SK-N-SH (cell line): Measurements from ENCODE around the gene SPTLC2. TPM values are rescaled to one million over a fixed set of nuclear protein-coding genes. Genes with fewer than 3 reads are reported as not detected.

Source experiments
- CTCF ChIA-PET: fragments of 300-600, 350-600 bp; formaldehyde crosslinking; extraction: SDS; loops from one replicate; lab custom pipeline; 2021; lab: Yijun Ruan, JAX
- POLR2A ChIA-PET: fragments of 350-600 bp; sonication (Branson Sonifier 250); formaldehyde crosslinking; extraction: SDS; loops from one replicate; lab custom pipeline; 2020; ENCODE audit warnings: antibody characterized with exemption, inconsistent platforms; lab: Yijun Ruan, JAX
- DNase-seq: peaks from one replicate; pipeline ENCODE4 v3.0.0; 2012
- H2AFZ ChIP-seq: fragments of 200-600 bp; sonication (generic); 2 replicates; pipeline ENCODE4 v1.8.1; 2016; ENCODE audit warnings: antibody characterized with exemption, mild to moderate bottlenecking, low read depth
- H3F3A ChIP-seq: fragments of 200-600 bp; sonication (generic); replicated peaks from 2 replicates; pipeline ENCODE3; 2016; ENCODE audit warnings: antibody characterized with exemption, mild to moderate bottlenecking; ENCODE audit not compliant: insufficient read depth
- H3K27ac ChIP-seq, 2 experiments: fragments of 200-500 bp in 1 of 2; fragments of 200-600 bp in 1 of 2; sonication (Bioruptor generic) in 1 of 2; sonication (generic), shearing (Covaris generic) in 1 of 2; 2 replicates each; pipeline versions ENCODE4 v1.5.1 to v1.6.1; 2014 to 2016; ENCODE audit warnings: low read depth in 2 of 2, inconsistent platforms in 1 of 2, low read length in 1 of 2, mild to moderate bottlenecking in 1 of 2, mixed read lengths in 1 of 2
- H3K27me3 ChIP-seq: fragments of 200-600 bp; sonication (generic), shearing (Covaris generic); 2 replicates; pipeline ENCODE4 v1.6.1; 2016; ENCODE audit warnings: mixed run types; ENCODE audit not compliant: insufficient read depth
- H3K36me3 ChIP-seq, 2 experiments: fragments of 200-500 bp in 1 of 2; fragments of 200-600 bp in 1 of 2; sonication (Bioruptor generic) in 1 of 2; sonication (generic) in 1 of 2; replicated peaks in 1 of 2; 2 replicates each; pipeline versions ENCODE3 to v1.5.1; 2014 to 2016; ENCODE audit warnings: low read length in 1 of 2, mild to moderate bottlenecking in 1 of 2; ENCODE audit not compliant: insufficient read depth in 2 of 2, control insufficient read depth in 1 of 2
- H3K4me1 ChIP-seq, 2 experiments: fragments of 200-500 bp in 1 of 2; fragments of 200-600 bp in 1 of 2; sonication (Bioruptor generic) in 1 of 2; sonication (generic), shearing (Covaris generic) in 1 of 2; 2 replicates each; pipeline versions ENCODE4 v1.5.1 to v1.6.1; 2014 to 2016; ENCODE audit warnings: low read depth in 1 of 2, low read length in 1 of 2, mixed run types in 1 of 2; ENCODE audit not compliant: insufficient read depth in 2 of 2, control insufficient read depth in 1 of 2
- H3K4me2 ChIP-seq: fragments of 200-600 bp; sonication (generic), shearing (Covaris generic); 2 replicates; pipeline ENCODE4 v1.6.1; 2017; ENCODE audit warnings: mixed run types
- H3K4me3 ChIP-seq, 2 experiments: fragments of 200-500 bp in 1 of 2; fragments of 200-600 bp in 1 of 2; sonication (Bioruptor generic) in 1 of 2; sonication (generic), shearing (Covaris generic) in 1 of 2; 2 replicates each; pipeline versions ENCODE4 v1.5.1 to v1.8.1; 2014 to 2016; ENCODE audit warnings: low read depth in 2 of 2, inconsistent platforms in 1 of 2, low read length in 1 of 2, mild to moderate bottlenecking in 1 of 2, mixed read lengths in 1 of 2, moderate library complexity in 1 of 2
- H3K79me2 ChIP-seq: fragments of 200-600 bp; sonication (generic); 2 replicates; pipeline ENCODE4 v1.8.1; 2017; ENCODE audit warnings: mild to moderate bottlenecking; ENCODE audit not compliant: insufficient read depth
- H3K9ac ChIP-seq: fragments of 200-600 bp; sonication (generic); 2 replicates; pipeline ENCODE4 v1.6.1; 2017; ENCODE audit warnings: mixed run types
- H3K9me2 ChIP-seq: fragments of 200-600 bp; sonication (generic); 2 replicates; pipeline ENCODE4 v1.6.1; 2017; ENCODE audit warnings: mixed run types
- H3K9me3 ChIP-seq: fragments of 200-600 bp; sonication (generic); 2 replicates; pipeline ENCODE4 v1.6.1; 2017; ENCODE audit warnings: mixed run types, mild to moderate bottlenecking, moderate library complexity
- H4K20me1 ChIP-seq: fragments of 200-600 bp; sonication (generic); 2 replicates; pipeline ENCODE4 v1.6.1; 2017; ENCODE audit warnings: mild to moderate bottlenecking, mixed run types; ENCODE audit not compliant: insufficient read depth
- CHD2 ChIP-seq: fragments of 150-350 bp; IDR thresholded peaks from 2 replicates; pipeline ENCODE4 v1.6.1; 2018; ENCODE audit warnings: low read length; ENCODE audit not compliant: partially characterized antibody
- CTCF ChIP-seq: fragments of 200-600 bp; sonication (generic); IDR thresholded peaks from 2 replicates; pipeline ENCODE4 v1.6.1; 2017; ENCODE audit warnings: antibody characterized with exemption, mild to moderate bottlenecking, moderate library complexity
- ELF1 ChIP-seq: IDR thresholded peaks from 2 replicates; pipeline ENCODE4 v1.4.0; 2012
- EP300 ChIP-seq, 2 experiments: IDR thresholded peaks; 2 replicates each; pipeline versions ENCODE4 v1.4.0 to v1.6.1; 2012; ENCODE audit warnings: borderline replicate concordance in 1 of 2, low read depth in 1 of 2, low read length in 1 of 2
- FOSL2 ChIP-seq: IDR thresholded peaks from 2 replicates; pipeline ENCODE4 v1.4.0; 2012; ENCODE audit warnings: low read depth, mild to moderate bottlenecking, moderate library complexity, borderline replicate concordance
- GATA2 ChIP-seq: sonication (generic); formaldehyde crosslinking; IDR thresholded peaks from 2 replicates; pipeline ENCODE4 v1.5.0; 2020; ENCODE audit warnings: mild to moderate bottlenecking, missing genetic modification reagents
- NFIC ChIP-seq: IDR thresholded peaks from 2 replicates; pipeline ENCODE4 v1.4.0; 2012; ENCODE audit warnings: borderline replicate concordance
- NRF1 ChIP-seq: IDR thresholded peaks from 2 replicates; pipeline ENCODE4 v1.6.1; 2012; ENCODE audit warnings: low read depth, mild to moderate bottlenecking, low read length
- POLR2AphosphoS5 ChIP-seq: IDR thresholded peaks from 2 replicates; pipeline ENCODE4 v1.6.1; 2012; ENCODE audit warnings: low read depth, low read length
- RCOR1 ChIP-seq: fragments of 150-350 bp; IDR thresholded peaks from 2 replicates; pipeline ENCODE4 v1.6.1; 2017; ENCODE audit warnings: antibody characterized with exemption, low read length
- RFX5 ChIP-seq: IDR thresholded peaks from 2 replicates; pipeline ENCODE4 v1.6.1; 2012; ENCODE audit warnings: mild to moderate bottlenecking, improper control_type of control experiment, low read length
- RXRA ChIP-seq: IDR thresholded peaks from 2 replicates; pipeline ENCODE4 v1.4.0; 2012; ENCODE audit warnings: low read depth, mild to moderate bottlenecking, borderline replicate concordance
- SIN3A ChIP-seq: IDR thresholded peaks from 2 replicates; pipeline ENCODE4 v1.6.1; 2012; ENCODE audit warnings: low read depth, mild to moderate bottlenecking, low read length, moderate library complexity, borderline replicate concordance
- TEAD4 ChIP-seq: IDR thresholded peaks from 2 replicates; pipeline ENCODE4 v1.4.0; 2012; ENCODE audit warnings: mild to moderate bottlenecking, borderline replicate concordance; ENCODE audit not compliant: insufficient read depth
- YY1 ChIP-seq: IDR thresholded peaks from 2 replicates; pipeline ENCODE4 v1.4.0; 2012; ENCODE audit warnings: low read depth, mild to moderate bottlenecking
- whole genome bisulfite sequencing: methylation state at CpG from one replicate; pipeline ENCODE4 v1.1.6; 2017; ENCODE audit warnings: low lambda C conversion rate; 5-methylcytosine and 5-hydroxymethylcytosine counted together
- polyA plus RNA-seq, 3 experiments: library from polyadenylated mRNA; depleted of rRNA; stranded (reverse); fragments of >200 nt; gene quantifications; 2 replicates each; pipeline ENCODE4 v1.2.3, GENCODE V29; 2012
- TF ChIP-seq, protein P1 (sequence below): IDR thresholded peaks from 2 replicates; pipeline ENCODE4; 2012
- TF ChIP-seq, protein P2 (sequence below): IDR thresholded peaks from 2 replicates; pipeline ENCODE4 v1.6.1; 2012; ENCODE audit warnings: mild to moderate bottlenecking, low read depth, low read length, moderate library complexity
- TF ChIP-seq, protein P3 (sequence below): IDR thresholded peaks from 2 replicates; pipeline ENCODE4 v1.4.0; 2012; ENCODE audit warnings: low read depth, borderline replicate concordance

The SPTLC2 gene
- polyA plus RNA-seq, 1 of the 3 experiments (the other 2 are of a cell fraction): 10.2 TPM

DNA sequence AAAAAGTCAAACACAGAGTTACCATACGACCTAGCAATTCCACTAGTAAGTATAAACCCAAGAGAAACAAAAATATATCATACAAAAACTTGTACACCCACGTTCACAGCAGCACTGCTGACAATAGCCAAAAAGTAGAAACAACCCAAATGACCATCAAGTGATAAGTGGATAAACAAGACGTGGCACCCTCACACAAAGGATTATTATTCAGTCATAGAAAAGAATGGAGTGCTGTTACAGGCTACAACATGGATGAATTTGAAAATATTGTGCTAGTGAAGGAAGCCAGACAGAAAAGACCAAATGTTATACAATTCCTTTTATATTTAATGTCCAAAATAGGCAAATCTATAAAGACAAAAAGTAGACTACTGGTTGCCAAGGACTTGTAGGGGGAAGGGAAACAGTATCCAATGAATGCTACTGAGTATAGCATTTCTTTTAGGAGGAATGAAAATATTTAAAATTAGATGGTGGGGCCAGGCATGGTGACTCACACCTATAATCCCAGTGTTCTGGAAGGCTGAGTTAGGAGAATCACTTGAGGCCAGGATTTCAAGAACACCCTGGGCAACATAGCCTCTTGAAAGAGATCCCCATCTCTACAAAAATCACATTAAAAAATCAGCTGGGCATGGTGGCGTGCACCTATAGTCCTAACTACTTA is 41.9 kb downstream of the SPTLC2 start:
- Histone ChIP-seq H2AFZ (no peak overlapping the region), H3K36me3 (peaks cover 8 to 44% of the 10 kb centered on the region in 2 experiments), H3K4me3 (no peak overlapping the region), H3K9me2 (no peaks in the 10 kb centered on the region), H3K27ac (no peak overlapping the region; a peak in 1 of 4 replicates), H3K4me1 (peaks cover 5 to 17% of the 10 kb centered on the region in 2 experiments; a peak in 3 of 4 replicates), H3K9me3 (no peaks in the 10 kb centered on the region), H3F3A (peaks cover 6% of the 10 kb centered on the region), H3K9ac (no peak overlapping the region), H3K27me3 (no peaks in the 10 kb centered on the region), H3K4me2 (no peak overlapping the region), H4K20me1 (peaks cover 9% of the 10 kb centered on the region; the same call in 1 of the 2 replicates), H3K79me2 (peaks cover 90% of the 10 kb centered on the region)
- POLR2A ChIA-PET: no interaction called here
- CTCF ChIA-PET: interaction anchor here (0.8 to 1.6 kb wide), 2 partner anchors 9 to 23 kb away, joined by 3 to 4 read pairs; no protein-coding TSS in a partner anchor
- 66% methylated on average over 4 of the region's 4 CpGs for WGBS
- no peak for DNase-seq
- TF ChIP-seq RFX5 (no peak), NRF1 (no peak)

DNA sequence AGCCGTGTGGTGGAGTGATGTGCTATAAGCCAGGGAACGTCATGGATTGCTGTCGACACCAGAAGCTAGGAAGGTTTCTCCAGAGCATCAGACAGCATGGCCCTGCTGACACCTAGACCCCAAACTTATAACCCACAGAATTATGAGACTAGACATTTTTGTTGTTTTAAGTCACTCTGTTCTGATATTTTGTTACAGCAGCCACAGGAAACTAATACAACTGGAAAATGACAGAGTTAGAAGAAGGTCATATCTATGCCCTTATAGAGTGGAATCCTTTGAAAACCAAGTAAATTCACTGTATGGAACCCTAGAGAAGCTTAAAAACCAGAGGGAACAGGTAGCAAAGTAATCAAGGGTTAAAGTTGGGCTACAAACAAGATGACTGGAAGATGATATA is 42.5 kb downstream of the SPTLC2 start:
- Histone ChIP-seq H3K4me3 (no peak overlapping the region), H3K4me1 (peaks cover 2 to 11% of the 10 kb centered on the region in 2 experiments; a peak in 2 of 4 replicates), H3K27me3 (no peaks in the 10 kb centered on the region), H3F3A (peaks cover 6% of the 10 kb centered on the region), H3K9me3 (no peaks in the 10 kb centered on the region), H3K9me2 (no peaks in the 10 kb centered on the region), H4K20me1 (peaks cover 2% of the 10 kb centered on the region; the same call in 1 of the 2 replicates), H3K79me2 (peaks cover 89% of the 10 kb centered on the region), H3K27ac (no peak overlapping the region), H3K36me3 (peaks cover 13 to 50% of the 10 kb centered on the region in 2 experiments), H3K9ac (no peak overlapping the region), H2AFZ (no peak overlapping the region), H3K4me2 (no peak overlapping the region)
- POLR2A ChIA-PET: no interaction called here
- no peak for DNase-seq
- CTCF ChIA-PET: no interaction called here
- WGBS: 98% methylated on average over 3 of the region's 3 CpGs
- TF ChIP-seq ELF1 (no peak), EP300 (IDR thresholded peaks at IDR 0.05; ENCODE audit: borderline replicate concordance in 1 of 2, low read depth in 1 of 2, low read length in 1 of 2) (no peak), GATA2 (CRISPR knock-in tag) (no peak), CHD2 (no peak), NFIC (no peak), TEAD4 (no peak), SIN3A (no peak), YY1 (no peak), CTCF (no peak), RCOR1 (no peak), POLR2AphosphoS5 (no peak), RXRA (no peak), FOSL2 (no peak)
- TF ChIP-seq, protein P1, sequence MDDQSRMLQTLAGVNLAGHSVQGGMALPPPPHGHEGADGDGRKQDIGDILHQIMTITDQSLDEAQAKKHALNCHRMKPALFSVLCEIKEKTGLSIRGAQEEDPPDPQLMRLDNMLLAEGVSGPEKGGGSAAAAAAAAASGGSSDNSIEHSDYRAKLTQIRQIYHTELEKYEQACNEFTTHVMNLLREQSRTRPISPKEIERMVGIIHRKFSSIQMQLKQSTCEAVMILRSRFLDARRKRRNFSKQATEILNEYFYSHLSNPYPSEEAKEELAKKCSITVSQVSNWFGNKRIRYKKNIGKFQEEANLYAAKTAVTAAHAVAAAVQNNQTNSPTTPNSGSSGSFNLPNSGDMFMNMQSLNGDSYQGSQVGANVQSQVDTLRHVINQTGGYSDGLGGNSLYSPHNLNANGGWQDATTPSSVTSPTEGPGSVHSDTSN: no peak
- TF ChIP-seq, protein P2, sequence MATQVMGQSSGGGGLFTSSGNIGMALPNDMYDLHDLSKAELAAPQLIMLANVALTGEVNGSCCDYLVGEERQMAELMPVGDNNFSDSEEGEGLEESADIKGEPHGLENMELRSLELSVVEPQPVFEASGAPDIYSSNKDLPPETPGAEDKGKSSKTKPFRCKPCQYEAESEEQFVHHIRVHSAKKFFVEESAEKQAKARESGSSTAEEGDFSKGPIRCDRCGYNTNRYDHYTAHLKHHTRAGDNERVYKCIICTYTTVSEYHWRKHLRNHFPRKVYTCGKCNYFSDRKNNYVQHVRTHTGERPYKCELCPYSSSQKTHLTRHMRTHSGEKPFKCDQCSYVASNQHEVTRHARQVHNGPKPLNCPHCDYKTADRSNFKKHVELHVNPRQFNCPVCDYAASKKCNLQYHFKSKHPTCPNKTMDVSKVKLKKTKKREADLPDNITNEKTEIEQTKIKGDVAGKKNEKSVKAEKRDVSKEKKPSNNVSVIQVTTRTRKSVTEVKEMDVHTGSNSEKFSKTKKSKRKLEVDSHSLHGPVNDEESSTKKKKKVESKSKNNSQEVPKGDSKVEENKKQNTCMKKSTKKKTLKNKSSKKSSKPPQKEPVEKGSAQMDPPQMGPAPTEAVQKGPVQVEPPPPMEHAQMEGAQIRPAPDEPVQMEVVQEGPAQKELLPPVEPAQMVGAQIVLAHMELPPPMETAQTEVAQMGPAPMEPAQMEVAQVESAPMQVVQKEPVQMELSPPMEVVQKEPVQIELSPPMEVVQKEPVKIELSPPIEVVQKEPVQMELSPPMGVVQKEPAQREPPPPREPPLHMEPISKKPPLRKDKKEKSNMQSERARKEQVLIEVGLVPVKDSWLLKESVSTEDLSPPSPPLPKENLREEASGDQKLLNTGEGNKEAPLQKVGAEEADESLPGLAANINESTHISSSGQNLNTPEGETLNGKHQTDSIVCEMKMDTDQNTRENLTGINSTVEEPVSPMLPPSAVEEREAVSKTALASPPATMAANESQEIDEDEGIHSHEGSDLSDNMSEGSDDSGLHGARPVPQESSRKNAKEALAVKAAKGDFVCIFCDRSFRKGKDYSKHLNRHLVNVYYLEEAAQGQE: no peak
- TF ChIP-seq, protein P3, sequence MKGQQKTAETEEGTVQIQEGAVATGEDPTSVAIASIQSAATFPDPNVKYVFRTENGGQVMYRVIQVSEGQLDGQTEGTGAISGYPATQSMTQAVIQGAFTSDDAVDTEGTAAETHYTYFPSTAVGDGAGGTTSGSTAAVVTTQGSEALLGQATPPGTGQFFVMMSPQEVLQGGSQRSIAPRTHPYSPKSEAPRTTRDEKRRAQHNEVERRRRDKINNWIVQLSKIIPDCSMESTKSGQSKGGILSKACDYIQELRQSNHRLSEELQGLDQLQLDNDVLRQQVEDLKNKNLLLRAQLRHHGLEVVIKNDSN: no peak
- TF ChIP-seq, all 33 proteins: peak for 0
